WTC11 (cell line): ENCODE data around the gene DBT. TPM values are rescaled to one million over a fixed set of nuclear protein-coding genes. Genes with fewer than 3 reads are reported as not detected.

Experiments
- ATAC-seq: fragments of 200-7000 bp; cut with Tn5 transposase; 2 replicates; pipeline ENCODE4 v1.10.0; 2021; ENCODE audit warnings: mild to moderate bottlenecking, moderate library complexity
- CTCF ChIA-PET: fragments of 300-600 bp; sonication (Branson Sonifier 250); formaldehyde crosslinking; loops from one replicate; lab custom pipeline; 2021; ENCODE audit warnings: antibody characterized with exemption; lab: Charles Lee
- POLR2A ChIA-PET: fragments of 350-600 bp; sonication (Branson Sonifier 250); formaldehyde crosslinking; loops from one replicate; lab custom pipeline; 2021; ENCODE audit warnings: antibody characterized with exemption; lab: Charles Lee
- DNase-seq: peaks from one replicate; pipeline ENCODE4 v3.0.0; 2021; ENCODE audit warnings: low spot score
- H3K27ac Mint-ChIP-seq: 2 replicates; pipeline ENCODE4 v1.8.0; 2021; ENCODE audit warnings: mixed read lengths
- H3K27me3 Mint-ChIP-seq: 2 replicates; pipeline ENCODE4 v1.8.0; 2021; ENCODE audit warnings: low read depth, mild to moderate bottlenecking, moderate library complexity, mixed read lengths
- H3K36me3 Mint-ChIP-seq: 2 replicates; pipeline ENCODE4 v1.8.0; 2021; ENCODE audit warnings: mixed read lengths
- H3K4me1 Mint-ChIP-seq: 2 replicates; pipeline ENCODE4 v1.8.0; 2022; ENCODE audit warnings: mixed read lengths
- H3K4me3 Mint-ChIP-seq: 2 replicates; pipeline ENCODE4 v1.8.0; 2021; ENCODE audit warnings: mild to moderate bottlenecking, moderate library complexity, mixed read lengths
- H3K9me3 Mint-ChIP-seq: 2 replicates; pipeline ENCODE4 v1.8.0; 2021; ENCODE audit warnings: mixed read lengths
- ATF6 ChIP-seq: sonication (generic); formaldehyde crosslinking; IDR thresholded peaks from 2 replicates; pipeline ENCODE4 v1.8.1; 2023; ENCODE audit warnings: mild to moderate bottlenecking, missing genetic modification reagents
- E2F4 ChIP-seq: sonication (generic); formaldehyde crosslinking; IDR thresholded peaks from 2 replicates; pipeline ENCODE4 v1.8.1; 2022; ENCODE audit warnings: low read depth, mild to moderate bottlenecking, moderate library complexity, missing genetic modification reagents, borderline replicate concordance
- ELF4 ChIP-seq: sonication (generic); formaldehyde crosslinking; IDR thresholded peaks from 2 replicates; pipeline ENCODE4 v1.8.1; 2022; ENCODE audit warnings: low read depth, mild to moderate bottlenecking, moderate library complexity, missing genetic modification reagents
- EMX1 ChIP-seq: fragments of 250-450 bp; sonication (Bioruptor Pico); IDR thresholded peaks from 2 replicates; pipeline ENCODE4 v1.8.0; 2021; ENCODE audit warnings: mild to moderate bottlenecking
- ESRRA ChIP-seq: sonication (generic); formaldehyde crosslinking; IDR thresholded peaks from 2 replicates; pipeline ENCODE4 v1.8.1; 2022; ENCODE audit warnings: mild to moderate bottlenecking, missing genetic modification reagents, borderline replicate concordance
- ETV6 ChIP-seq: sonication (generic); formaldehyde crosslinking; IDR thresholded peaks from 2 replicates; pipeline ENCODE4 v1.8.1; 2022; ENCODE audit warnings: mild to moderate bottlenecking, missing genetic modification reagents
- FOXJ3 ChIP-seq: sonication (generic); formaldehyde crosslinking; IDR thresholded peaks from 2 replicates; pipeline ENCODE4 v1.9.0; 2021; ENCODE audit warnings: missing genetic modification reagents, mild to moderate bottlenecking, borderline replicate concordance
- FOXP1 ChIP-seq: sonication (generic); formaldehyde crosslinking; IDR thresholded peaks from 2 replicates; pipeline ENCODE4 v1.8.0; 2022; ENCODE audit warnings: missing genetic modification reagents, mild to moderate bottlenecking, moderate library complexity, borderline replicate concordance
- FOXP4 ChIP-seq: sonication (generic); formaldehyde crosslinking; IDR thresholded peaks from 2 replicates; pipeline ENCODE4 v1.8.0; 2022; ENCODE audit warnings: mild to moderate bottlenecking, missing genetic modification reagents
- GTF2I ChIP-seq: fragments of 250-450 bp; sonication (Bioruptor Pico); conservative IDR thresholded peaks from 2 replicates; pipeline ENCODE4 v1.4.0; 2021; ENCODE audit warnings: mild to moderate bottlenecking
- HMGA2 ChIP-seq: fragments of 250-450 bp; sonication (Bioruptor Pico); IDR thresholded peaks from 2 replicates; pipeline ENCODE4 v1.4.0; 2021; ENCODE audit warnings: mild to moderate bottlenecking, moderate library complexity
- JUN ChIP-seq: sonication (generic); formaldehyde crosslinking; IDR thresholded peaks from 2 replicates; pipeline ENCODE4 v1.8.0; 2023; ENCODE audit warnings: mild to moderate bottlenecking, missing genetic modification reagents
- KAT7 ChIP-seq: sonication (generic); formaldehyde crosslinking; IDR thresholded peaks from 2 replicates; pipeline ENCODE4 v1.8.1; 2023; ENCODE audit warnings: missing genetic modification reagents, mild to moderate bottlenecking, borderline replicate concordance
- NFYB ChIP-seq: sonication (generic); formaldehyde crosslinking; conservative IDR thresholded peaks from 2 replicates; pipeline ENCODE4 v1.8.0; 2022; ENCODE audit warnings: low read depth, missing genetic modification reagents
- NR1H2 ChIP-seq: sonication (generic); formaldehyde crosslinking; IDR thresholded peaks from 2 replicates; pipeline ENCODE4 v1.9.0; 2021; ENCODE audit warnings: mild to moderate bottlenecking, moderate library complexity, missing genetic modification reagents
- RELA ChIP-seq: sonication (generic); formaldehyde crosslinking; IDR thresholded peaks from 2 replicates; pipeline ENCODE4 v1.8.1; 2022; ENCODE audit warnings: missing genetic modification reagents, mild to moderate bottlenecking, borderline replicate concordance
- RORB ChIP-seq: fragments of 250-450 bp; sonication (Bioruptor Pico); IDR thresholded peaks from 2 replicates; pipeline ENCODE4 v1.9.0; 2021; ENCODE audit warnings: mild to moderate bottlenecking
- SMAD3 ChIP-seq: sonication (generic); formaldehyde crosslinking; IDR thresholded peaks from 2 replicates; pipeline ENCODE4 v1.8.0; 2022; ENCODE audit warnings: missing genetic modification reagents, mild to moderate bottlenecking, borderline replicate concordance
- SP1 ChIP-seq: sonication (generic); formaldehyde crosslinking; conservative IDR thresholded peaks from 2 replicates; pipeline ENCODE4 v1.8.1; 2022; ENCODE audit warnings: missing genetic modification reagents
- ZBTB21 ChIP-seq: sonication (generic); formaldehyde crosslinking; IDR thresholded peaks from 2 replicates; pipeline ENCODE4 v1.8.1; 2023; ENCODE audit warnings: mild to moderate bottlenecking, missing genetic modification reagents, borderline replicate concordance
- ZNF138 ChIP-seq: sonication (generic); formaldehyde crosslinking; conservative IDR thresholded peaks from 2 replicates; pipeline ENCODE4 v1.8.1; 2022; ENCODE audit warnings: mild to moderate bottlenecking, moderate library complexity, missing genetic modification reagents
- ZNF317 ChIP-seq: sonication (generic); formaldehyde crosslinking; IDR thresholded peaks from 2 replicates; pipeline ENCODE4 v1.8.1; 2023; ENCODE audit warnings: low read depth, mild to moderate bottlenecking, moderate library complexity, missing genetic modification reagents, borderline replicate concordance
- ZNF532 ChIP-seq: fragments of 250-450 bp; sonication (Bioruptor Pico); IDR thresholded peaks from 2 replicates; pipeline ENCODE4 v1.9.0; 2021; ENCODE audit warnings: mild to moderate bottlenecking, borderline replicate concordance
- total RNA-seq: library from RNA; stranded (reverse); gene quantifications from 3 replicates; pipeline ENCODE4 v1.2.3, GENCODE V29; 2021

DBT gene
- total RNA-seq, 1 experiment from 2014 or later: 20.1 TPM

- Mint-ChIP-seq H3K9me3 (no peaks in the 10 kb centered on the region), H3K4me1 (peaks cover 9% of the 10 kb centered on the region), H3K36me3 (0 out of 2 replicates have a peak, but pooled peaks cover 2% of the 10 kb centered on the region), H3K27me3 (no peaks in the 10 kb centered on the region), H3K4me3 (no peak overlapping the region), H3K27ac (no peak overlapping the region)
- no peak for DNase-seq
- TF ChIP-seq NR1H2 (CRISPR knock-in tag) (no peak), RORB (CRISPR knock-in tag) (no peak), ZNF317 (no peak), E2F4 (CRISPR knock-in tag) (no peak), ZNF532 (CRISPR knock-in tag) (no peak), ZNF138 (CRISPR knock-in tag) (no peak), ESRRA (CRISPR knock-in tag) (no peak), KAT7 (CRISPR knock-in tag) (no peak), RELA (CRISPR knock-in tag) (no peak), HMGA2 (CRISPR knock-in tag) (no peak)
- ChIA-PET POLR2A (no interaction called here), CTCF (no interaction called here)
- no peak for ATAC-seq
Observed at GRCh38 chr1:100152271-100152670, 97.4 kb downstream of the DBT start.

GRCh38 chr1:100151679-100152078 lies 98.0 kb downstream of the DBT start:
- TF ChIP-seq SMAD3 (CRISPR knock-in tag) (no peak), ZBTB21 (CRISPR knock-in tag) (no peak), FOXP1 (no peak), NFYB (no peak), ETV6 (CRISPR knock-in tag) (no peak), EMX1 (CRISPR knock-in tag) (no peak), RELA (CRISPR knock-in tag) (no peak), JUN (CRISPR knock-in tag) (no peak), ATF6 (CRISPR knock-in tag) (no peak), KAT7 (CRISPR knock-in tag) (no peak), FOXJ3 (CRISPR knock-in tag) (no peak), FOXP4 (CRISPR knock-in tag) (no peak), ELF4 (CRISPR knock-in tag) (no peak), GTF2I (no peak), SP1 (CRISPR knock-in tag) (no peak)
- ChIA-PET POLR2A (no interaction called here), CTCF (no interaction called here)
- Mint-ChIP-seq H3K27ac (no peak overlapping the region), H3K27me3 (no peaks in the 10 kb centered on the region), H3K9me3 (no peaks in the 10 kb centered on the region), H3K4me3 (no peak overlapping the region), H3K4me1 (peaks cover 11% of the 10 kb centered on the region), H3K36me3 (0 out of 2 replicates have a peak, but pooled peaks cover 4% of the 10 kb centered on the region)
- DNase-seq (no peak), ATAC-seq (no peak)
